Uterus (tissue), 2 donors: ENCODE results near the gene MIPEP.

Source experiments
- POLR2A ChIP-seq, 2 donors: fragments of 450-650 bp; IDR thresholded peaks; one replicate each; pipeline ENCODE4 v1.6.1; 2016; ENCODE audit warnings: antibody characterized with exemption in 2 of 2, mild to moderate bottlenecking in 1 of 2, moderate library complexity in 1 of 2
- TF ChIP-seq, protein P1 (sequence below), 4 experiments: fragments of 200-600 bp in 2 of 4; fragments of 450-650 bp in 2 of 4; sonication (generic) in 2 of 4; IDR thresholded peaks; one replicate each; pipeline ENCODE4 v1.5.1; 2016 to 2019; ENCODE audit warnings: antibody characterized with exemption in 4 of 4, mild to moderate bottlenecking in 2 of 4, moderate library complexity in 1 of 4

DNA sequence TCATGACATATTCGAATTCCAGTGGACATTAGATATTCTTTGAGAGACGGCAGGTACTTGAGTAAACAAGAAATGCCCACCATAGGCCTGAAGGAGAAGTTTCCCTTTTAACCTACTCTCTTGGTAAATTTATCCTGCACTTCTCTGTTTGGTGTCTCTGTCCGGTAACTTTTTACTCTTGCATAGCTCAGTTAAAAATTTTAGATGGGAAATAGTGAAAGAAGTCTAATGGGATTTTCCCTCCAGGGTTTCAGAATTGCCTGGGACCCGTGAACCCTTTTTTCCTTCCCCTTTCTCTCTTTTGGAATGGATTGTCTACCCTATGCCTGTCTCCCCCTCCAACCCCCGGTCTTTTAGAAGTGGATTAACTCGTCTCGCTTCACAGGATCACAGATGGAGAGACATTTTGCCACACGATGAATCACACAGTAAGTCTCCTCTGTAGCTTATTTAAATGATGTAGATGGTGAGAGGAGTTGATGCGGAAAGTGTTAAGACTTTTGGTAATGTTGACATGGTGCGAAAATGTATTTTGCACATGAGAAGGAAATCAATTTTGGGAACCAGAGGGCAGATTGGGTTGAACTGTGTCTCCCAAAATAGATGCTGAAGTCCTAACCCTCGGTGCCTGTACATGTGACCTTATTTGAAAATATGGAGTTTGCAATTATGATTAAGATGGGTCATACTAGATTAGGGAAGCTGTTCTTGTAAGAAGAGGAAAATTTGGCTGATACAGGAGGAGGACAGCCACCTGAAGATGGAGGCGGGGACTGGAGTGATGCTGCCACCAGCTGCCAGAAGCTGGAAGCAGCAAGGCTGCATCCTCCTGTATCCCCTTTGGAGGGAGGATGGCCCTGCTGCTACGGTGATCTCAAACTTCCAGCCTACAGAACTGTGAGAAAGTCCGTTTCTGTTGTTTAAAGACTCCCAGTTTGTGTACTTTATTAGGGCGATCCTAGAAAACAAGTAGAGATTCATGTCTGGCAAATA, 711 bp upstream of the MIPEP start:
- TF ChIP-seq, protein P1, sequence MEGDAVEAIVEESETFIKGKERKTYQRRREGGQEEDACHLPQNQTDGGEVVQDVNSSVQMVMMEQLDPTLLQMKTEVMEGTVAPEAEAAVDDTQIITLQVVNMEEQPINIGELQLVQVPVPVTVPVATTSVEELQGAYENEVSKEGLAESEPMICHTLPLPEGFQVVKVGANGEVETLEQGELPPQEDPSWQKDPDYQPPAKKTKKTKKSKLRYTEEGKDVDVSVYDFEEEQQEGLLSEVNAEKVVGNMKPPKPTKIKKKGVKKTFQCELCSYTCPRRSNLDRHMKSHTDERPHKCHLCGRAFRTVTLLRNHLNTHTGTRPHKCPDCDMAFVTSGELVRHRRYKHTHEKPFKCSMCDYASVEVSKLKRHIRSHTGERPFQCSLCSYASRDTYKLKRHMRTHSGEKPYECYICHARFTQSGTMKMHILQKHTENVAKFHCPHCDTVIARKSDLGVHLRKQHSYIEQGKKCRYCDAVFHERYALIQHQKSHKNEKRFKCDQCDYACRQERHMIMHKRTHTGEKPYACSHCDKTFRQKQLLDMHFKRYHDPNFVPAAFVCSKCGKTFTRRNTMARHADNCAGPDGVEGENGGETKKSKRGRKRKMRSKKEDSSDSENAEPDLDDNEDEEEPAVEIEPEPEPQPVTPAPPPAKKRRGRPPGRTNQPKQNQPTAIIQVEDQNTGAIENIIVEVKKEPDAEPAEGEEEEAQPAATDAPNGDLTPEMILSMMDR (IDR thresholded peaks at IDR 0.05) = no peak
- TF ChIP-seq POLR2A (IDR thresholded peaks at IDR 0.05) = no peak
